Right lobe of liver (tissue), 4 donors: ENCODE measurements around the gene ZNF708.

Source experiments
- CTCF ChIP-seq, 4 donors: fragments of 200-600 bp in 3 of 4; fragments of 450-650 bp in 1 of 4; IDR thresholded peaks; one replicate each; pipeline versions ENCODE4 v1.5.1 to v1.8.0; 2016 to 2022; ENCODE audit warnings: antibody characterized with exemption in 4 of 4, mild to moderate bottlenecking in 2 of 4
- POLR2A ChIP-seq: fragments of 450-650 bp; IDR thresholded peaks from one replicate; pipeline ENCODE4 v1.6.1; 2017; ENCODE audit warnings: antibody characterized with exemption, mild to moderate bottlenecking
- donor health status: DM: no; HTN: no; CAD: no.
- donor health status: DM: no; HTN: no; CAD: no.
- donor health status: DM: no; HTN: yes; CAD: no.

- TF ChIP-seq POLR2A (no peak), CTCF (IDR thresholded peaks at IDR 0.05) (no peak)
Measured at GRCh38 chr19:21308773-21309172, 20.4 kb downstream of the ZNF708 start.
